GDM1 (cell line): ENCODE data around the gene SLC13A5.
"Not testable (repeated sequence)": the region's sequence is repeated elsewhere in the genome, so short reads cannot be mapped to it uniquely, and the experiment has no call there.

Source experiments
- DNase-seq: peaks from one replicate; lab custom pipeline; 2025; lab: John Stamatoyannopoulos, UW

SLC13A5 gene

GRCh38 chr17:6711081-6711674, 2.0 kb downstream of the SLC13A5 start:
- DNase-seq = no peak

GRCh38 chr17:6710317-6710716, 2.9 kb downstream of the SLC13A5 start:
- DNase-seq = no peak

- no peak for DNase-seq
These were observed 4.7 kb downstream of the SLC13A5 start for GRCh38 chr17:6708357-6708961.

GRCh38 chr17:6706996-6707395, 6.2 kb downstream of the SLC13A5 start:
- DNase-seq = no peak

GRCh38 chr17:6706499-6706898, 6.7 kb downstream of the SLC13A5 start:
- DNase-seq = no peak

GRCh38 chr17:6704470-6705052, 8.6 kb downstream of the SLC13A5 start:
- DNase-seq = no peak

GRCh38 chr17:6703751-6704150, 9.4 kb downstream of the SLC13A5 start:
- no peak for DNase-seq

- DNase-seq = no peak
These were observed 10.5 kb downstream of the SLC13A5 start for GRCh38 chr17:6702567-6703215.

GRCh38 chr17:6701719-6702118, 11.4 kb downstream of the SLC13A5 start:
- DNase-seq = no peak

GRCh38 chr17:6700948-6701307, 12.2 kb downstream of the SLC13A5 start:
- no peak for DNase-seq

GRCh38 chr17:6699997-6700947, 12.9 kb downstream of the SLC13A5 start:
- no peak for DNase-seq

GRCh38 chr17:6698004-6698403, 15.2 kb downstream of the SLC13A5 start:
- no peak for DNase-seq

GRCh38 chr17:6696906-6697305, 16.3 kb downstream of the SLC13A5 start:
- DNase-seq = no peak

GRCh38 chr17:6695565-6695964, 17.6 kb downstream of the SLC13A5 start:
- DNase-seq = no peak

- DNase-seq = no peak
These were observed 18.1 kb downstream of the SLC13A5 start for GRCh38 chr17:6695051-6695450.

- DNase-seq = not testable (repeated sequence)
These were observed 21.2 kb downstream of the SLC13A5 start for GRCh38 chr17:6691958-6692357.

- DNase-seq = no peak
These were observed 21.6 kb downstream of the SLC13A5 start for GRCh38 chr17:6691546-6691945.

GRCh38 chr17:6690641-6691040, 22.5 kb downstream of the SLC13A5 start:
- DNase-seq = no peak

GRCh38 chr17:6688944-6689343, 24.2 kb downstream of the SLC13A5 start:
- no peak for DNase-seq

- DNase-seq = no peak
These were observed 27.1 kb downstream of the SLC13A5 start for GRCh38 chr17:6686026-6686425.

GRCh38 chr17:6684881-6685767, 28.0 kb downstream of the SLC13A5 start:
- no peak for DNase-seq
